Mononuclear cell (primary cell): ENCODE results near the gene RNF220. TPM values are rescaled to one million over a fixed set of nuclear protein-coding genes. Genes with fewer than 3 reads are reported as not detected.

ENCODE experiments used
- H3K27me3 ChIP-seq: 2 replicates; pipeline ENCODE4 v1.6.0; 2011; ENCODE audit warnings: low read length, control low read depth; ENCODE audit not compliant: insufficient read depth
- H3K4me1 ChIP-seq: 2 replicates; pipeline ENCODE4 v1.5.1; 2011; ENCODE audit warnings: mild to moderate bottlenecking, low read length, control low read depth; ENCODE audit not compliant: insufficient read depth
- H3K4me3 ChIP-seq: 2 replicates; pipeline ENCODE4 v1.5.1; 2011; ENCODE audit warnings: mild to moderate bottlenecking, low read length, moderate library complexity
- H3K9me3 ChIP-seq: 2 replicates; pipeline ENCODE4 v1.5.1; 2011; ENCODE audit warnings: low read depth, mild to moderate bottlenecking, control low read depth, low read length
- total RNA-seq: library from RNA; depleted of rRNA; stranded (reverse); fragments of >200 nt; gene quantifications from one replicate; pipeline ENCODE4 v1.2.3, GENCODE V29; 2012

The RNF220 gene
- total RNA-seq, 1 donor = 61.4 TPM

- no peaks in the 10 kb centered on the region for H3K27me3 ChIP-seq
- peaks cover 8% of the 10 kb centered on the region for H3K4me1 ChIP-seq
- no peaks in the 10 kb centered on the region for H3K9me3 ChIP-seq
- no peak overlapping the region for H3K4me3 ChIP-seq
Observed at GRCh38 chr1:44511769-44512168, 106.7 kb downstream of the RNF220 start.

GRCh38 chr1:44512313-44512885 is 107.3 kb downstream of the RNF220 start:
- H3K27me3 ChIP-seq = no peaks in the 10 kb centered on the region
- peaks cover 8% of the 10 kb centered on the region for H3K4me1 ChIP-seq
- H3K9me3 ChIP-seq = no peaks in the 10 kb centered on the region
- no peak overlapping the region for H3K4me3 ChIP-seq

- Histone ChIP-seq H3K4me1 (peaks cover 8% of the 10 kb centered on the region), H3K4me3 (no peak overlapping the region), H3K9me3 (no peaks in the 10 kb centered on the region), H3K27me3 (no peaks in the 10 kb centered on the region)
Observed at GRCh38 chr1:44513111-44513510, 108.1 kb downstream of the RNF220 start.

- Histone ChIP-seq H3K9me3 (no peaks in the 10 kb centered on the region), H3K27me3 (no peaks in the 10 kb centered on the region), H3K4me1 (peaks cover 18% of the 10 kb centered on the region), H3K4me3 (no peak overlapping the region)
Observed at GRCh38 chr1:44514673-44515072, 109.6 kb downstream of the RNF220 start.

- Histone ChIP-seq H3K27me3 (no peaks in the 10 kb centered on the region), H3K9me3 (no peaks in the 10 kb centered on the region), H3K4me1 (peaks cover 14% of the 10 kb centered on the region), H3K4me3 (no peak overlapping the region)
Observed at GRCh38 chr1:44515416-44515815, 110.4 kb downstream of the RNF220 start.

GRCh38 chr1:44519035-44519676 is 114.1 kb downstream of the RNF220 start:
- H3K9me3 ChIP-seq = no peaks in the 10 kb centered on the region
- H3K4me3 ChIP-seq = no peak overlapping the region
- H3K4me1 ChIP-seq = peaks cover 11% of the 10 kb centered on the region
- H3K27me3 ChIP-seq = no peaks in the 10 kb centered on the region

GRCh38 chr1:44521378-44522080 is 116.5 kb downstream of the RNF220 start:
- H3K27me3 ChIP-seq = no peaks in the 10 kb centered on the region
- H3K4me1 ChIP-seq = peaks cover 11% of the 10 kb centered on the region
- H3K9me3 ChIP-seq = no peaks in the 10 kb centered on the region
- H3K4me3 ChIP-seq = no peak overlapping the region

- no peaks in the 10 kb centered on the region for H3K9me3 ChIP-seq
- H3K4me3 ChIP-seq = no peak overlapping the region
- H3K27me3 ChIP-seq = no peaks in the 10 kb centered on the region
- peaks cover 8% of the 10 kb centered on the region for H3K4me1 ChIP-seq
Observed at GRCh38 chr1:44523593-44524591, 118.8 kb downstream of the RNF220 start.

- no peak overlapping the region for H3K4me3 ChIP-seq
- no peaks in the 10 kb centered on the region for H3K4me1 ChIP-seq
- no peaks in the 10 kb centered on the region for H3K9me3 ChIP-seq
- H3K27me3 ChIP-seq = no peaks in the 10 kb centered on the region
Observed at GRCh38 chr1:44524655-44525500, 119.8 kb downstream of the RNF220 start.

GRCh38 chr1:44526295-44527073 is 121.4 kb downstream of the RNF220 start:
- Histone ChIP-seq H3K27me3 (no peaks in the 10 kb centered on the region), H3K4me1 (peaks cover 7% of the 10 kb centered on the region), H3K9me3 (no peaks in the 10 kb centered on the region), H3K4me3 (no peak overlapping the region)

- Histone ChIP-seq H3K4me3 (no peak overlapping the region), H3K9me3 (no peaks in the 10 kb centered on the region), H3K4me1 (peaks cover 14% of the 10 kb centered on the region), H3K27me3 (no peaks in the 10 kb centered on the region)
Observed at GRCh38 chr1:44531785-44532566, 126.9 kb downstream of the RNF220 start.

GRCh38 chr1:44532567-44532944 is 127.5 kb downstream of the RNF220 start:
- peaks cover 14% of the 10 kb centered on the region for H3K4me1 ChIP-seq
- H3K27me3 ChIP-seq = no peaks in the 10 kb centered on the region
- no peaks in the 10 kb centered on the region for H3K9me3 ChIP-seq
- no peak overlapping the region for H3K4me3 ChIP-seq

GRCh38 chr1:44534771-44535170 is 129.7 kb downstream of the RNF220 start:
- Histone ChIP-seq H3K4me1 (peaks cover 14% of the 10 kb centered on the region), H3K9me3 (no peaks in the 10 kb centered on the region), H3K4me3 (no peak overlapping the region), H3K27me3 (no peaks in the 10 kb centered on the region)
